GM12875 (cell line): ENCODE results near the gene IGF2R.

Experiments used
- H3K4me3 ChIP-seq: one replicate; pipeline ENCODE4 v1.5.1; 2011; ENCODE audit warnings: low read depth, low read length, control low read depth
- TF ChIP-seq, protein P1 (sequence below): IDR thresholded peaks from 2 replicates; pipeline ENCODE4 v1.5.1; 2011; ENCODE audit warnings: low read depth, mild to moderate bottlenecking, control low read depth, inconsistent platforms, low read length, moderate library complexity, borderline replicate concordance; ENCODE audit not compliant: insufficient read depth

IGF2R gene

DNA sequence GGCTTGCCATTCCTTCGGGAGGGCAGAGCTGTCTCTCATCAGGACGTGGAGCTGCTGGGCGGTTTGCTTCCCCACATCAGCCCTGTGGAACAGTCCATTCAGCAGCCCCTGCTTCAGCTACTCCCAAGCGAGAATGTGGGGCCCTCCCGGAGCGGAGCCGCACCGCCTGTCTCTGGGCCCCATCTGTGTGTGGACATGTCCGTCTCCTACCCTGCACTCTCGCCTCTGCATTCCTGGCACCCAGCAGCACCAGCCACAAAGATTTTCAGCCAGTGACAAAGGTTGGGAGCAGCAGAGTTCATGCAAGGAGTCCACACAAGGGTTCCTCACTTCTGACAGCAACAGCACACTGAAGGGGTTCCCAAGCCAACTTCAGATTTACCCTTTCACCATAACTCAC lies 123.7 kb downstream of the IGF2R start:
- H3K4me3 ChIP-seq = no peak overlapping the region
- TF ChIP-seq, protein P1, sequence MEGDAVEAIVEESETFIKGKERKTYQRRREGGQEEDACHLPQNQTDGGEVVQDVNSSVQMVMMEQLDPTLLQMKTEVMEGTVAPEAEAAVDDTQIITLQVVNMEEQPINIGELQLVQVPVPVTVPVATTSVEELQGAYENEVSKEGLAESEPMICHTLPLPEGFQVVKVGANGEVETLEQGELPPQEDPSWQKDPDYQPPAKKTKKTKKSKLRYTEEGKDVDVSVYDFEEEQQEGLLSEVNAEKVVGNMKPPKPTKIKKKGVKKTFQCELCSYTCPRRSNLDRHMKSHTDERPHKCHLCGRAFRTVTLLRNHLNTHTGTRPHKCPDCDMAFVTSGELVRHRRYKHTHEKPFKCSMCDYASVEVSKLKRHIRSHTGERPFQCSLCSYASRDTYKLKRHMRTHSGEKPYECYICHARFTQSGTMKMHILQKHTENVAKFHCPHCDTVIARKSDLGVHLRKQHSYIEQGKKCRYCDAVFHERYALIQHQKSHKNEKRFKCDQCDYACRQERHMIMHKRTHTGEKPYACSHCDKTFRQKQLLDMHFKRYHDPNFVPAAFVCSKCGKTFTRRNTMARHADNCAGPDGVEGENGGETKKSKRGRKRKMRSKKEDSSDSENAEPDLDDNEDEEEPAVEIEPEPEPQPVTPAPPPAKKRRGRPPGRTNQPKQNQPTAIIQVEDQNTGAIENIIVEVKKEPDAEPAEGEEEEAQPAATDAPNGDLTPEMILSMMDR = no peak

DNA sequence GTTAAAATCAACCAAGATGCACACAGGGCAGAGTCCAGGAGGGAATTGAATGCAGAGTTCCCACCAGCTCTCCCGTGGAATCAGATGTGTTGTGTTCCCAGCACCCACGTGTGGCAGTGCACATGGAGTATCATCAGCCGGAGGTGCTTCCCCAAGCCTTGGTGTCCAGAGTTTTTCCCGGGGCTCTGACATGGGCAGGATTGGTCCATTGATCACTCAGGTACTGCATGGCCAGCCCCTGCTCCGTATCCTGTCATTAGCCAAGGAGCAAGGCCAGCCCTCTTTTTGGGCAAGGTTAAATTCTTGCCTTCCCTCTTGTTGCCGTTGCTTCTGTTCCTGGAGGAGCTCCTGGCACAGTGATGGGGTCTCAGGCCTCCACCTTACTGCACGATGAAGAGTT lies 124.2 kb downstream of the IGF2R start:
- TF ChIP-seq, protein P1 = no peak
- H3K4me3 ChIP-seq = no peak overlapping the region

DNA sequence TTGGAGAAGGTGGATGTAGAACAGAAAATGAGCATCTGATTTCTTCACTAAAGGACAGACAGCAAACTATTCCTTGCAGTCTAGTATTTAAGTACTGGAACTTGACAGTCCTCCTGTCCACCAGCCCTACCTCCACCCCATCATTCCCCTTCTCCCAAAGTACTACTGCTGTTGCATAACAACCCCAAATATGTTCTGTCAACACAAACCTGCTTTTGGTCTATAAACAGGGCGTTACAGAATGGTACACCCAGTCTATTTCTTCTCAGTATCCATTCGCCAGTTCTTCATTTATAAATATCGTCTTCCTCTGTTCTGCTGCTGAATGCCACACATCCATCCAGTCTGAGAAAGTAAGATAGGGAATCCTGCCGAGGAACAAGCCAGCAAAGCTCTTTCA lies 125.1 kb downstream of the IGF2R start:
- H3K4me3 ChIP-seq = no peak overlapping the region
- TF ChIP-seq, protein P1 = no peak

DNA sequence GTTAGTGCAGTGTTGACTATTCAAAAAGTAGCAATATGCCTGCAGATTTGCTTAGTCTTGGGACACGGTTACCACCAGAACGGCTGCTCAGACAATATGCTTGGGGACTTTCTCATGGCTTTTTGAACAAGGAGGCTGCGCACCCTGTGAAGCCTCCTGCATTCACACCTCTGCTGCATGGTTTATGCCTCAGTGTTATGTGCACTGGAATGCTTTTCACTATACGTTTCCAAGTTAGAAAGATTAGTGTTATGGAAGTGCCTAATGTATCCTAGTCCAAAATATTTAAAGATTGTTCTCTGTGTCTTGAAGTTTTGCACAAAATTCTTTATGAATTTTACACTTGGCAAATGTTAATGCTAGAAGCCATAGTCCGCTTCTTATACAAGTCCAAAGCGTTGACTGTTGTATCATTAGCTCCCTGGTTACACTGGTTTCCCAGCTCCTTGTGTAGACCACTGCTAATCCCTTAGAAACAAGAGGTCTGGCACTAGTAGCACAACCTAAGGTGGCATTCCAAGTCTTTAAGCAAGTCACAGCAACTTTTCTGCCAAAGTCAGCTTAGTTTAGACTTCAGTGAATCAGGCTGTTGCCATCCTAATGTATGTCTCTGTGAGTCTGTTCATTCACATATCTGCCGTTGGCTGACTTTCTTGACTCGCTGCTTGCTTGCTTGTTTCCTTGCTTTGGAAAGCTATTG lies 126.4 kb downstream of the IGF2R start:
- TF ChIP-seq, protein P1 = no peak
- no peak overlapping the region for H3K4me3 ChIP-seq

DNA sequence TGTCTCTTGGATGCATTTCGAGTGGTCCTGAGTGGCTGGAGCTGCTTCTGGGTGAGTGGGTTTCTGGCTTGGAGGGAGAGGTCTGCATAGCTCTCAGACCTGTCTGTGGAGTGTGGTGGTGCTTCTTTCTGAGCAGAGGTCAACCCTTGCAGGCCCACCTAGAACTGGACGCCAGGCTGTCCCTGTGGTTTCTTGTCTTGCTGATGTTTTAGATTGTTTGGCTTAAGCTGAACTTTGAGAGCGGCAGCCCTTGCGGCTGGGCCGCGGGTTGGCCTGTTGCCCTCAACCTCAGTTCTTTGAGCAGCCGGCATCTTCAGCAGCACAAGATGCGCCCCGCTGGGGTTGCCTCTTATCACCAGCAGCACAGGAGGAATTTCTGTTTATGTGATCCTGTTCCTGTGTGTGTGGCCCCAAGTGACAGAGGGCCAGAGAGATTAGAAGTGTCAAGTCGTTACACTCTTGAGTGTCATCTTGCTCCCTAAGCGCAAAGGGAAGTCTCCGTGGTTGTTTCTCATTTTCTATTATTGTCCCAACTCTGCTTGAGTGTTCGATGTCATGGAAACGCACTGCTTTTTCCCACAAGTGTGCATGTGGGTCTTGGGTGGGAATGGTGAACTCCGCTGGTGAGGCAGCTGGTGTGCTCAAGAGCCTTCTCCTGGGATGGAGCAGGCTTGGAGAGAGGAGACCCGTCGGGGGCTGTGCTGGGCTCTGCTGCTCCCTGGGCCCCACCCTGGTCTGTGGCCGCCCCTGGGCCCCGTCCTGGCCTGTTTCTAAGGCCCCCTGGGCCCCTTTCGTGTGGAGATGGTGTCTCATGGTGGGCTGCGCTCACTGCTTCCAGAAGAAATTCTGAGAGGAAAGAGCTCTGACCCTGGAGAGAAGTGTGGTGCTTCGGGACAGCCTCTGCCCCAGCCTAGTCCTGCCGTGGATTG lies 132.7 kb downstream of the IGF2R start:
- TF ChIP-seq, protein P1 = no peak
- H3K4me3 ChIP-seq = no peak overlapping the region

DNA sequence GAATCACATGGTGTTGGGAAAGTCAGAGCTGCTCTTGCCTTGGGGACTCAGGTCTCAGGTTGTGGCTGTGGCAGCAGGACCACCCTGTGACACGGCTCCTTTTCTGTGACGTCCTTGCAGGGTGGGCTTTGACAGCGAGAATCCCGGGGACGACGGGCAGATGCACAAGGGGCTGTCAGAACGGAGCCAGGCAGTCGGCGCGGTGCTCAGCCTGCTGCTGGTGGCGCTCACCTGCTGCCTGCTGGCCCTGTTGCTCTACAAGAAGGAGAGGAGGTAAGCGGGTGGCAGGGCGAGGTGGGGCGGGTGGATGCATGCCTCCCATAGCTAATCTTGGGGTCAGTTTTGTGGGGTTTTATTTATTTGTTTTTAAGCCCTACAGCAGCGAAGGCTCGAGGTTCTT lies 133.5 kb downstream of the IGF2R start:
- TF ChIP-seq, protein P1 = no peak
- no peak overlapping the region for H3K4me3 ChIP-seq
